ENCODE measurements around the gene ANXA2. TPM values are rescaled to one million over a fixed set of nuclear protein-coding genes. Genes with fewer than 3 reads are reported as not detected.

The ANXA2 gene
- polyA plus RNA-seq, 3 donors: 462 to 559 (median 550) TPM

GRCh38 chr15:60358935-60359682 lies 38.7 kb downstream of the ANXA2 start:
- no peak for DNase-seq (ENCODE audit: extremely low read depth in 1 of 11, low read depth in 9 of 11, low spot score in 4 of 11)

- no peak for DNase-seq (ENCODE audit: extremely low read depth in 1 of 11, low read depth in 9 of 11, low spot score in 4 of 11)
These were observed 41.0 kb downstream of the ANXA2 start for GRCh38 chr15:60356832-60357231.

GRCh38 chr15:60355148-60355857 lies 42.5 kb downstream of the ANXA2 start:
- no peak for DNase-seq (ENCODE audit: extremely low read depth in 1 of 11, low read depth in 9 of 11, low spot score in 4 of 11)

GRCh38 chr15:60353245-60353920 lies 44.4 kb downstream of the ANXA2 start:
- DNase-seq (ENCODE audit: extremely low read depth in 1 of 11, low read depth in 9 of 11, low spot score in 4 of 11): no peak

- DNase-seq (ENCODE audit: extremely low read depth in 1 of 11, low read depth in 9 of 11, low spot score in 4 of 11): no peak
These were observed 45.3 kb downstream of the ANXA2 start for GRCh38 chr15:60352525-60352924.

- no peak for DNase-seq (ENCODE audit: extremely low read depth in 1 of 11, low read depth in 9 of 11, low spot score in 4 of 11)
These were observed 46.7 kb downstream of the ANXA2 start for GRCh38 chr15:60351066-60351465.

- no peak for DNase-seq (ENCODE audit: extremely low read depth in 1 of 11, low read depth in 9 of 11, low spot score in 4 of 11)
These were observed 47.7 kb downstream of the ANXA2 start for GRCh38 chr15:60350108-60350507.

GRCh38 chr15:60349589-60349988 lies 48.2 kb downstream of the ANXA2 start:
- no peak for DNase-seq (ENCODE audit: extremely low read depth in 1 of 11, low read depth in 9 of 11, low spot score in 4 of 11)

- DNase-seq (ENCODE audit: extremely low read depth in 1 of 11, low read depth in 9 of 11, low spot score in 4 of 11): no peak
These were observed 50.2 kb downstream of the ANXA2 start for GRCh38 chr15:60347480-60348049.

GRCh38 chr15:60346653-60347052 lies 51.1 kb downstream of the ANXA2 start:
- no peak for DNase-seq (ENCODE audit: extremely low read depth in 1 of 11, low read depth in 9 of 11, low spot score in 4 of 11)

- DNase-seq (ENCODE audit: extremely low read depth in 1 of 11, low read depth in 9 of 11, low spot score in 4 of 11): no peak
These were observed 51.7 kb downstream of the ANXA2 start for GRCh38 chr15:60346077-60346476.

GRCh38 chr15:60345598-60345997 lies 52.2 kb downstream of the ANXA2 start:
- no peak for DNase-seq (ENCODE audit: extremely low read depth in 1 of 11, low read depth in 9 of 11, low spot score in 4 of 11)

- DNase-seq (ENCODE audit: extremely low read depth in 1 of 11, low read depth in 9 of 11, low spot score in 4 of 11): no peak
These were observed 52.8 kb downstream of the ANXA2 start for GRCh38 chr15:60344987-60345386.

- no peak for DNase-seq (ENCODE audit: extremely low read depth in 1 of 11, low read depth in 9 of 11, low spot score in 4 of 11)
These were observed 53.3 kb downstream of the ANXA2 start for GRCh38 chr15:60344461-60344860.

- DNase-seq (ENCODE audit: extremely low read depth in 1 of 11, low read depth in 9 of 11, low spot score in 4 of 11): no peak
These were observed 54.4 kb downstream of the ANXA2 start for GRCh38 chr15:60343221-60343970.

- no peak for DNase-seq (ENCODE audit: extremely low read depth in 1 of 11, low read depth in 9 of 11, low spot score in 4 of 11)
These were observed 57.4 kb downstream of the ANXA2 start for GRCh38 chr15:60340207-60340921.

- DNase-seq (ENCODE audit: extremely low read depth in 1 of 11, low read depth in 9 of 11, low spot score in 4 of 11): no peak
These were observed 58.5 kb downstream of the ANXA2 start for GRCh38 chr15:60339236-60339635.

GRCh38 chr15:60338810-60339209 lies 59.0 kb downstream of the ANXA2 start:
- no peak for DNase-seq (ENCODE audit: extremely low read depth in 1 of 11, low read depth in 9 of 11, low spot score in 4 of 11)

GRCh38 chr15:60337076-60337475 lies 60.7 kb downstream of the ANXA2 start:
- DNase-seq (ENCODE audit: extremely low read depth in 1 of 11, low read depth in 9 of 11, low spot score in 4 of 11): no peak
